CD4-positive, alpha-beta T cell treated with Interleukin-1 beta for 1 hour (primary cell): ENCODE measurements around the gene GORASP1.
"Not testable (repeated sequence)": the region's sequence is repeated elsewhere in the genome, so short reads cannot be mapped to it uniquely, and the experiment has no call there.

Experiments
- DNase-seq, 2 donors: peaks; one replicate each; pipeline ENCODE4 v3.0.0-alpha.2; 2020 to 2022

The GORASP1 gene

GRCh38 chr3:39062180-39062579 lies 45.2 kb downstream of the GORASP1 start:
- DNase-seq, result no peak

GRCh38 chr3:39061228-39061627 lies 46.2 kb downstream of the GORASP1 start:
- not testable (repeated sequence) for DNase-seq

GRCh38 chr3:39056151-39056550 lies 51.3 kb downstream of the GORASP1 start:
- no peak for DNase-seq

- no peak for DNase-seq
These were observed 53.7 kb downstream of the GORASP1 start for GRCh38 chr3:39053696-39054095.

- DNase-seq, result peak in 1 of 2 donors; percentile 18
These were observed 54.8 kb downstream of the GORASP1 start for GRCh38 chr3:39052583-39052982.

- peak; percentile 95 for DNase-seq
These were observed 55.5 kb downstream of the GORASP1 start, which contains the start of the genes SCN11A and WDR48 for GRCh38 chr3:39051649-39052561. SCN11A (minus strand) TSS chr3:39051944; CDS start chr3:38950362, 101,582 bp downstream. WDR48 (plus strand) TSS chr3:39052016; CDS start chr3:39052026, 10 bp downstream.

- DNase-seq, result no peak
These were observed 57.4 kb downstream of the GORASP1 start for GRCh38 chr3:39050029-39050428.
